Mesenteric fat pad (tissue), 1 donor: ENCODE results near the gene TMEM135. TPM values are rescaled to one million over a fixed set of nuclear protein-coding genes. Genes with fewer than 3 reads are reported as not detected.

ENCODE experiments used
- DNase-seq: peaks from one replicate; pipeline ENCODE4 v3.0.0-alpha.2; 2020; ENCODE audit warnings: low spot score
- total RNA-seq: library from RNA; stranded (reverse); fragmentation: NEBNext Ultra II Directional; extraction: Animal tissue kit (Norgen Biotek cat#: 25700); gene quantifications from one replicate; pipeline ENCODE4 v1.2.1, GENCODE V29; 2021
- donor health status: DM: yes; HTN: yes; CAD: no.

The TMEM135 gene
- total RNA-seq, 1 donor from 2014 or later = 64.3 TPM

DNA sequence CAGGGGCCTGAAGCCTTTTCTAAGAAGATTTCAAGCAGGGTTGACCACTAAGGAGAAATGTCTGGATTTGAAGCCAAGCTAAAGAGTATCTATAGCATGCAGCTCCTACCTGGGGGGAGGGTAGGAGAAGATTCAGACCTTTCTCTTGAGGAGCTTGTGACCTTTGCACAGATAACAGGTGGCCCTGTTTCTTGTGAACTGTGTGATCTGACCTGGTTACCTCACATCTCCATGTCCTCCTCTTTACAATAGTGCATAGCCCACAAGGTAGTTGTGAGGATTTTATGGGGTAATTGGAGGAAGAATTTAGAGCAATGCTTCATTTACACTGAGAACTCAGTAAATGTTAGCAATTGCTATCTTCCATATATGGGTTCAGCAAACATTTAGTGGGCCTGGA, 310.1 kb downstream of the TMEM135 start:
- no peak for DNase-seq

DNA sequence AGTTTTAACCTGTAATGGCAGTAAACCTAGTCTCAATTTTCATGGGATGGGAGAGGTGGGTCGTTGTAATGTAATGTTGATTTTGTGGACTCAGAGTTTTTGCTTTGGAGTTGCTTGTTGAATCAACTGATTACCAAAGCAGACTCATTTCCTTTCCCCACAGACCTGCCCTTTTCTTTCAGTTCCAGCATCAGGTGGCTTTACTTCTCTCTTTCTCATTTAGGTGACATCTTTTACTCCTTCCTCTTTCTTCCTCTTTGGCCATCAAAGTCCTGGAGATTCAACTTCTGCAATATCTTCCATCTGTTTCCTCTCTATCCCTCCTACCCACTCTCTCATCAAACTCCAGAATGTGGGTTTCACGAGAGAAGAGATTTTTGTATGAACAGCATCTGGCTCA, 313.9 kb downstream of the TMEM135 start:
- no peak for DNase-seq

DNA sequence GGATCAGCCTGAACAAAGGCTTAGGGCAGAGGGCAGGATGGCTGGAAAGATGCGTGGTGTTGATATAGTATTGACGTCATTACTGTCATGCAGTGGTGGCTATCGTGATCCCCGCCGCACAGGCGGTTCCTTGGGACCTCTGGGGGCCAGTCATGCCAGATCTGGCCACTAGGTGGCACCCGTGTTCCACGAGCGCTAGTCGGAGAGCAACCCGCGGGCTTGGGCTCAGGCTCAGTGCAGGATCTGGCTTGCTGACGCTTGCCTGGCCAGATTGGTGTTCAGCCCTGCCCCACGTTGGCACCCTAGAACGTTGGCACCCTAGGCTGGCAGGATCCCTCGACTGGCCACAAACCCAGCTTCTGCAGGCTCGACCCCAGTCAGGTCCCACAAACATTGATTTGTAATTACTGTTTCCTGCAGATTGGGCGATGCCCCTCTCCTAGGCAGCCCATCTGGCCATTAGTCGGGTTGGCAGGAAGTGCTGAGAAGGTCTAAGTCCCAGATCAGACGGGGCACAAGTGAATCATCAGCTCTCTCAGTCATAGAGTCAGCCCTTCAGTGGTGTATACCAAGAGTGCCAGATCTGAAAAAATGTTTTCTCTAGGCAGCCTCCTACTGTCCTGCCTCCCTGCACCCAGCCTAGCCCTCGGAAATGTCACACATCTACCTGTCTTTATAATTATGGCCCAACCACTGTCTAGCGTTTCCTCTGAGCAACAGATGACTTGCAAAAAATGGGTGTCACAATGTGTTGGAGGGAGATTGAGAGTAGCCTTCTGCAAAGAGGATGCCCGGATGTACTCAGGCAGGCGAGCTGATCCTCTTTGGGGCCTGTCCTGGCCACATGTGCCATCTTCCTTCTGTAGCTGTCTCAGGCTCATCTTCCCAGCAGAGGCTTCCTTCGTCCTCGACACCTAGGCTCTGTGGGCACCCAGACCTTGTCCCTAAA, 315.3 kb downstream of the TMEM135 start:
- peak; percentile 96 for DNase-seq

DNA sequence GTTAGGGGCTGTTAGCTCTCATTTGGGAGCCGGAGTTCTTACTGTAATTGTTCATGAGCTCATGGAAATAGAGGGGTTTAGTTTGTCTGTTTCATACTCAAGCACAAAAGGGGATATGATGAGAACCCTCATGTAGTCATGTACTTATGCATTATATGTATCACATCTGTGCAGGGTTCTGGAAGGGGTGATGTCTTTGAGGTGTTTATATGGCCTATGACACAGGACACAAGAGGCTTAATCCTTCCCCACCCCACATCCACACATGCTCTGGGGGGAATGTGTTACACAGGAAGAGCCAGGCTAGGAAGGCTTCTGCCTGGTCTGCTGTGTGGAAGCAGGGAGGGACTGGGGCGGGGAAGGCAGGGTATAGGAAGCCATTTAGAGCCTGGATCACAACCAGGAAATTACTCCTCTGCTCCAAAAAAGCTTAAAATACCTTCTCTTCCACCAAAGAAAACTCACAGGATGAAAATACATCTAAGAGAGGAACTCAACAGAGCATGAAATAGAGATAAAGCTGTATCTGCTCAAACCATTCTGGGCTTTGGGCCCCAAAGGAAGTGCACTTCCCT, 316.1 kb downstream of the TMEM135 start:
- DNase-seq = no peak

DNA sequence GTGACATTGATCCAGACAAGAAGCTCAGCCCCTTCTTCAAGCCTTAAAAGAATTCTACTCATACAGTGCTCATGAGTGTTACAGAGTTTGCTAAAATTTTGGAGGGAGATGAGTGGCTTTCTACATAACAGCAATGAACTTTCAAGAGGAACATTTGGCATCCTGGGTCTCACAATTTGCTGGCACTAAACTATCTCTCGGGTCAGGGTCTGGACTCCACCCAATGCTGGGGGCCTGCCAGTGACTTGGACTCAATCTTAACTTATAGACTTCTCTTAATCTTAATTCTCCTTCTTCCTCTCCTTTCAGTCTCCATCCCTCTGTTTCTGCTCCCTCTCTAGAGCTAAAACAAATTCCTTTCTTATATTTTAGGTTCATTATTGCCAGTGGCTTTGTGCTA, 317.9 kb downstream of the TMEM135 start:
- no peak for DNase-seq

DNA sequence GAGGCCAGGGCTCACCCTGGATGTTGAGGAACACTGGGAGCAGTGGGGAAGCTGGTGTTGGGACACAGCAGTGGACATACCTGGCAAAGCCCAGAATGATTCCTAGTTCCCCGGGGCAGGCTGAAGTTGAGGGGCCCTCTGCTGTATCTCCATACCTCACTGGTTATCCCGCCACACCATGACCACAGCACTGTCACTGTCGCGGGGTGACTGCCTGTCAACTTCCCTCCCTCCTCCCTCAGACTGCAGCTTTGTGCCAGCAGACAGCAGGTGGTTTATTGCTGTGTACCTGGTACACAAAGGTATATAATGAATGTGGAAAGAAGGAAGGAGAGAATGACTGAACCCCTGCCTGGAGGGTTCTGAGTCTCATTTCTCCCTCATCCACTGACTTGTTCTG, 318.7 kb downstream of the TMEM135 start:
- no peak for DNase-seq

DNA sequence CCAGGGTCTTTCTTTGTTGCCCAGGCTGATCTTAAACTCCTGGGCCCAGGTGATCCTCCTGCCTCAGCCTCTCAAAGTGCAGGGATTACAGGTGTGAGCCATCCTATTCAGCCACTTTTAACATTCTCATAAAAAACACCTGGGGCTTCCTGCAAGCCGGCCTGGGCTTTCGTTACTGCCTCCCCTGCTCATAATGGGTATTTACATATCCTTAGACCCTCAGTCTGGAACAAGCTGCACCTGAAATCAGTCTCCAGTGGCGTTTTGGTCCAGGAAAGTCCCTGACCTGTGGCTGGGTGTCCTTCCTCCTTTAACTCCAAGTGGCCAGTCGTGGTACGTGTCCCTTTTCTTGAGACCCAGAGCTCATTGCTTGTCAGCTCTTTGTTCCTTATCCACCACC, 320.7 kb downstream of the TMEM135 start:
- no peak for DNase-seq

DNA sequence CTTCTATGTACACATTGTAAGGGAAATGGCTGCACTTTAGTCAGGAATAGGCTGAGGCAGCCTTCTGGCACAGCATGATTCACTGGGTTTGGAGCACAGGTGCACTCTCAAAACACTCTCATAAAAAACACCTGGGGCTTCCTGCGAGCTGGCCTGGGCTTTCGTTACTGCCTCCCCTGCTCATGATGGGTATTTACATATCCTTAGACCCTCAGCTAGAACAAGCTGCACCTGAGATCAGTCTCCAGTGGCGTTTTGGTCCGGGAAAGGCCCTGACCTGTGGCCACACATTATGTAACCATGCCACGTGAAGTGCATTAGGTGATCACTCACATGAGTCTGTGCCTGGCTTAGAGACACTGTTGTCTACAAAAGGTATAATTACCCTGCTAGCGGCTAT, 321.7 kb downstream of the TMEM135 start:
- DNase-seq = no peak

DNA sequence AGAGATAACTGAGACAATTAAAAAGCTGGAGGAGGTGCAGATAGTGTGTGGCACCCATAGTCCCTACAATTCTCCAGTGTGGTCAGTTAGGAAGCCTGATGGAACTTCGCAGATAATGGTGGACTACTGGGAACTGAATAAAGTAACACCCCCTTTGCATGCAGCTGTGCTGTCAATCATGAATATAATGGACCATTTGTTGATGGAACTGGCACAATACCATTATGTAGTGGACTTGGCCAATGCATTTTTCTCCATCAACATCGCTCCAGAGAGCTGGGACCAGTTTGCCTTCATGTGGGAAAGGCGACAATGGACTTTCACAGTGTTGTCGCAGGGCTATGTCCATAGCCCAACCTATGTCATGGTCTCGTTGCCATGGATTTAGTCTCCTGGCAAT, 324.2 kb downstream of the TMEM135 start:
- no peak for DNase-seq

DNA sequence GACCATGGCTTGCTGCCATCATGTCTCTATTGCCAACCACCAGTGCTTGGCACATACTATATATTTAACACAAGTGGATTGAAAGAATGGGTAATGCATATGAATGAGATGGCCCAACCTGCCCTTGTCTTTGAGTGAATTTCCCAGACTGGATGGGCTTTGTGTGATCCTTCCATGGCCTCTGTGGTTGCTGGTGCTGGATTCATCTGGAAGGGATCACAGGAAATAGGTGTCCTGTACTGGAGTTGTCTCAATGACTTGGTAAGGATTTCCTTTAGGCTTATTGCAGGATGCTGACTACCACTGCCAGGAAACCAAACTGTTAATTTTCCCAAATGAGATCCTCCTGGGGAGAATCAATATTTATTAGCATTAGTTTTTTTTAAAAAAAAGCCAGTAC, 328.6 kb downstream of the TMEM135 start:
- DNase-seq = no peak

DNA sequence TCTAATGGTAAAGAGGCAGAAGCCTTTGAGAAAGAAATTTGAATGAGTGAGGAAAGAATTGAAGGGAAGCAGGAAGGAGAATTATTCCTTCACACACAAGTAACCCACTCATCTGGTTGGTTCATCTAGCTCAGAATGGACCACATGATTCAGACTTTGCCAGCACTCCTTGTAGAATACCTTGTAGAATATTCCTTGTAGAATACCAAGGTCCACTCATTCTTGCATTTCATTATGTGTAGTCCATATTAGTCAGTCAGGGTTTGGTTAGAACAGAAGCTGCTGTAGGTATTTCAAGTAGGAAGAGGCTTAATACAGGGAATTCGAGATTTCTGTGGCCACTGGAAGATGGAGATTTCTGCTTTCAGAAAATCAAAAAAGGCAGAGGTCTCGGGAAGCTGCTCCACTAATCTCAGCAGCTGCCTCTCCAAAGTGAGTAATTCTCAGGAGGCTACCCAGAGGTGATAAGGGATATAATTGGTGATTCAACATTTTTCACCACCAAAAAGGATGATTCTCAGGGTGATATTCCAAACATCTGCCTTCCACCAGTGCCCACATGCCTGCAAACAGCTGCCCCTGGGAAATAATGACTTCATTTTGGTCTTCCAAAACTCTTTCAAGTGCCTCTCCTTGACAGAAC, 329.1 kb downstream of the TMEM135 start:
- no peak for DNase-seq

DNA sequence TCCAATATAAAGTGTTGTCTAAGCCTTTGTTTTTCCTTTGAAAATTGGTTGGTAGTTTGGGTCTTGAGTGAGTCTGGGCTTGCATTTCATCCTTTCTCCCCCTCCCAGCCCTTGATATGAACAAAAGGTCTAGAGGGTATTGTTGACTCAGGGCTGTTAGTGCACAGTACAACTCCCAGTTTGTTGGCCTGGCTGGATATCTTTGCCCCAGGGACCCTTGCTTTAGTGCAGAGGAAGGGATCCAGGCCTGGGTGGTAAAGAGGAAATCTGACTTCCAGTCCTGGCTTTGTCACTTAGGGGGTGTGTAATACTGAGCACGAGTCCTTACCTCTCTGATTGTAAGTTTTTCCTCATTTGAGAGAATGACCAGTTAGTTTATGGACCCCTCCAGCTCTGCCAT, 330.4 kb downstream of the TMEM135 start:
- DNase-seq = no peak

DNA sequence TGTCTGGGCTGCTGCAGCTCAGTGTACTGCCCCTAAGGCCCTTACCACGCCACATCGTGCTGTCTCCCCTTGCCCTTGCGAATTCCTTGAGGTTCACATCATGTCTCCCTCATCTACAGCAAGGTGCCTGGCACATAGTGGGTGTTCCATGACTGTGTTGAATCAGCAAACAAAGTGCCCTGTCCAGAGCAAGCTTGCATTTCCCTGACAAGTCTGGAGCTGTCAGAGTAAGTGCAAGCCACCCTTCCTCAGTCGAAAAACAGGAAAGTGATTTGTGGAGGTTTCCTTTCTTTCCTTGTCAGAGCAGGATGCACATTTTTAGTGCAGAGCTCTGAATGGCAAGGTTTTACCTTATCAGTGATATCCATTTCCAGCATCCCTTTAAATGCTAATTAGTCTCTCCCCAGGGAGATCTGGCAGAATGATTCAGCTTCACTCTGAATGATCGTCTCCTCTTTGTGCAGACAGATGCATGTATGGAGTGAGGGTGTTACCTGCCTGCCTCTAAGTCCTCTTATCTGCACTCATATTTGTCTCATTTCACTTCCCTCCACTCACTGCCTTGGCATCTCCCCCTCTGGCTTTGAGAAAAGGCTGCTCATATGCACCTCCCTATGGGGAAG, 331.2 kb downstream of the TMEM135 start:
- DNase-seq = no peak

DNA sequence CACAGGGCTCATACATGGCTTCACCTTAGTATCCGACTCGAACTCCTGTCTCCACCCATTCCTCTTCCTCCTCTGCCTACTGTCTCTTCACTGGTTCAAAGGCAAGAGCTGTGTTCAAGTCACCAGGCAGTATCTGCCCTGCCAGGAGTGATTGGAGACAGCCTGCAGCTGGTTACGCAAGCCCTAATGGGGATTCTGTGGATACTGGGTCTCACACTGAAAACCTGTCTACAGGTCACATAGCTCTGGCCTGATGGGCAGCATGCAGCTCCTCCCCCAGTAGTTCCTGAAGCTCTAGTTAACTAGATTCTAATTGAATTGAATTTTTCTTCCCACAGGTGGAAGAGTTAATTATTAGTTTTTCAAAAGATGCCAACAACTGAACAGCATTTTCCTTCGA, 332.2 kb downstream of the TMEM135 start:
- no peak for DNase-seq

DNA sequence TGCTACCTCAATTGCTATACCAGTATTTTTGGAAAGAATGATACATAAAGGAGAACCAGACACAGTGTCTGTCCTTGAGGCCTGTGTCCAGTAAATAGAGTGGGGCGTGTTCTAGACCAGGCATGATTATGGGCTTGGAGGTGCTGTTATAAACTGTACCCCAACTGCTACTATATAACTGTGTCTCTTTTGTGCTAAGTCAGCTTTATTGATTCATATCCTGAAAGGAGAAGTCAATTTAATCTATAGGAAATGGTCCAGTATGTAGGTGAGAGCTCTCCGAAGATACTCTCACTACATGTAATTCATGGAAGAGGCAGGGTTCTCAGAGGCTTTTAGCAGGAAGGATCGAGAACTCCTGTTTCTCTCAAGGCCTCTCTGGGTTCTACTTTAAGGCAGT, 334.3 kb downstream of the TMEM135 start:
- no peak for DNase-seq

Other genes with a start within 250 kb of the TMEM135 start
- 66.5 TPM for gene PRSS23, start 237.4 kb upstream of the TMEM135 start, total RNA-seq
- gene FZD4, start 82.5 kb upstream of the TMEM135 start, total RNA-seq = 295 TPM